GM23338 (cell line): ENCODE measurements around the gene UBAC2.

Source experiments
- CREB1 ChIP-seq: fragments of 250-450 bp; sonication (Bioruptor Pico); IDR thresholded peaks from 2 replicates; pipeline ENCODE4 v1.5.0; 2020; ENCODE audit warnings: low read depth, mild to moderate bottlenecking, moderate library complexity
- CTCF ChIP-seq, 2 experiments: fragments of 200-600 bp in 1 of 2; sonication (generic) in 1 of 2; conservative IDR thresholded peaks; 2 replicates each; pipeline versions ENCODE4 v1.5.1 to v1.6.1; 2016 to 2017; ENCODE audit warnings: antibody characterized with exemption in 2 of 2, low read depth in 2 of 2, mild to moderate bottlenecking in 2 of 2, moderate library complexity in 1 of 2
- ETS1 ChIP-seq: IDR thresholded peaks from 2 replicates; pipeline ENCODE4 v1.6.1; 2016; ENCODE audit warnings: antibody characterized with exemption
- EZH2 ChIP-seq: fragments of 200-600 bp; sonication (generic); IDR thresholded peaks from one replicate; pipeline ENCODE4 v1.8.0; 2017; ENCODE audit warnings: antibody characterized with exemption, mild to moderate bottlenecking, low read depth; ENCODE audit not compliant: unreplicated experiment
- EZH2phosphoT487 ChIP-seq: fragments of 200-600 bp; sonication (generic); IDR thresholded peaks from one replicate; pipeline ENCODE4 v1.8.1; 2018; ENCODE audit warnings: antibody characterized with exemption; ENCODE audit not compliant: unreplicated experiment
- JUNB ChIP-seq: IDR thresholded peaks from one replicate; pipeline ENCODE4 v1.6.1; 2016; ENCODE audit warnings: antibody characterized with exemption; ENCODE audit not compliant: unreplicated experiment
- NANOG ChIP-seq: IDR thresholded peaks from 2 replicates; pipeline ENCODE4 v1.6.1; 2016; ENCODE audit warnings: antibody characterized with exemption, borderline replicate concordance
- POLR2AphosphoS5 ChIP-seq: IDR thresholded peaks from 2 replicates; pipeline ENCODE4 v1.6.1; 2016; ENCODE audit warnings: antibody characterized with exemption, low read depth
- REST ChIP-seq: IDR thresholded peaks from one replicate; pipeline ENCODE4 v1.6.1; 2018; ENCODE audit warnings: antibody characterized with exemption; ENCODE audit not compliant: unreplicated experiment
- STAT1 ChIP-seq: IDR thresholded peaks from one replicate; pipeline ENCODE4 v1.6.1; 2016; ENCODE audit warnings: antibody characterized with exemption; ENCODE audit not compliant: unreplicated experiment
- ZNF114 ChIP-seq: fragments of 250-450 bp; sonication (Bioruptor Pico); IDR thresholded peaks from 2 replicates; pipeline ENCODE4 v1.5.0; 2020; ENCODE audit warnings: mild to moderate bottlenecking, moderate library complexity
- ZNF331 ChIP-seq: fragments of 250-450 bp; sonication (Bioruptor Pico); IDR thresholded peaks from 2 replicates; pipeline ENCODE4 v1.5.0; 2020; ENCODE audit warnings: low read depth, mild to moderate bottlenecking, moderate library complexity
- ZNF462 ChIP-seq: fragments of 250-450 bp; sonication (Bioruptor Pico); IDR thresholded peaks from 2 replicates; pipeline ENCODE4 v1.5.0; 2020; ENCODE audit warnings: mild to moderate bottlenecking, moderate library complexity

DNA sequence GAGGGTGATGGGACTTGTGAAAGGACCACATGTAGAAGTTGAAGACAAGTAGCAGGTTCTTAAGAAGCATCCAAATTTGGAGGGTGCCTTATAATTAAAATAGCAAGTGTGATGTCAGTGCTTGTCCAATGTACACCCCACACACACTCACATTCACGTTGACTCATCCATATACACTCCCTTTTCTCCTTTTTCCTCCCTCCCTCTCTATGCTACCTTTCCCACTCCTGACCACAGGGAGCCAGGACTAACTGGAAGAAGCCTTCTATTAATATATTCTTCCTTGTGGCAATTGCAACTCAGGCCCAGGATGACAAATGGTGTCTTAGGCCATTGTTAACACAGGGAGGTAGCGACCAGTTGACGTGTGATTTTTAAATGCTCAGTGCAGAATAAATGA is 122.8 kb downstream of the UBAC2 start:
- TF ChIP-seq EZH2 (no peak), CTCF (conservative IDR thresholded peaks at IDR 0.05; ENCODE audit: low read depth in 2 of 2) (no peak), POLR2AphosphoS5 (no peak), CREB1 (CRISPR knock-in tag) (no peak), STAT1 (no peak), EZH2phosphoT487 (no peak), ETS1 (no peak), ZNF114 (no peak), REST (no peak), JUNB (no peak), NANOG (no peak), ZNF331 (CRISPR knock-in tag) (no peak), ZNF462 (no peak)
